Ecto neural progenitor cell (in vitro differentiated cells): ENCODE results near the gene KIF5A.
"Not testable (repeated sequence)": the region's sequence is repeated elsewhere in the genome, so short reads cannot be mapped to it uniquely, and the experiment has no call there.

ENCODE experiments used
- DNase-seq: peaks from one replicate; pipeline ENCODE4 v3.0.0-alpha.2; 2018; ENCODE audit warnings: low spot score

Gene KIF5A

GRCh38 chr12:57584690-57585089 is 34.8 kb downstream of the KIF5A start:
- DNase-seq: no peak

DNA sequence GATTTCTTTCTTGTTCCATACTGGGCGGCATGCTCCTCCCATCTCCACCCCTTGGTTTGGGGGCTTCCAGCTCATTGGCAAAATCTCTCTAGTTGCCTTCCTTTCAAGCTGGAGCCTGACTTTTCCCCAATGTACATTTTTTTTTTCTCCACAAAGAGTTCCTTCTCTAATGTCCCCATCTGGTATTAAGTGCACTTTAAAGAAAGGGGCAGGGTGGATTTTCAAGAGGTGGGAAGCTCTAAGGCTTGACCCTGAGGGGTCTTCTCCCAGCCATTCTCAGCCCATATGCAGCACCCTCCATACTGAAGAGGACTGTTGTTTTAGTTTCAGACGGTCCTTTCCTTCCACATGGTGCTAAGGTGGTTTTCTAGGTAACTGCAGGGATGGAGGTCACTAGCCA is 35.3 kb downstream of the KIF5A start:
- DNase-seq: no peak

DNA sequence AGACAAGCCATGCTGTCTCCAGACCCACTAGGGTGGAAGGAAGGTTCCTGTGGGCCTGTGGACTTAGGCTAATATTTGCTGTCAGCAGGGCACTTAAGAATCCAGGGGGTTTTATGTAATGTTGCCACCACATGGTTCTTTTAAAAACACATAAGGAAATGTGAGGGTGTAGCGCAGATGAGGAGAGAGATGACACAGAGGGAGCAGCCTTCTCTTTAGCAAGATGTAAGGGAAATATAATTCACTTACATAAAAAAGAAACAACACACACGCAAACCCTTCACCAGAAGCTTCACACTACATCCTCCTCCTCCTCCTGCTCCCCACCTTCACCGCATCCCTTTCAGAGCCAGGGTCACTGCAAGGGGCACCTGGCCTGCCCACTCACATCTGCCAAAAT is 36.3 kb downstream of the KIF5A start:
- DNase-seq: no peak

GRCh38 chr12:57586832-57587429 is 37.1 kb downstream of the KIF5A start:
- DNase-seq: no peak

GRCh38 chr12:57588951-57589610 is 39.2 kb downstream of the KIF5A start:
- not testable (repeated sequence) for DNase-seq

GRCh38 chr12:57590479-57590863 is 40.6 kb downstream of the KIF5A start:
- DNase-seq: no peak

DNA sequence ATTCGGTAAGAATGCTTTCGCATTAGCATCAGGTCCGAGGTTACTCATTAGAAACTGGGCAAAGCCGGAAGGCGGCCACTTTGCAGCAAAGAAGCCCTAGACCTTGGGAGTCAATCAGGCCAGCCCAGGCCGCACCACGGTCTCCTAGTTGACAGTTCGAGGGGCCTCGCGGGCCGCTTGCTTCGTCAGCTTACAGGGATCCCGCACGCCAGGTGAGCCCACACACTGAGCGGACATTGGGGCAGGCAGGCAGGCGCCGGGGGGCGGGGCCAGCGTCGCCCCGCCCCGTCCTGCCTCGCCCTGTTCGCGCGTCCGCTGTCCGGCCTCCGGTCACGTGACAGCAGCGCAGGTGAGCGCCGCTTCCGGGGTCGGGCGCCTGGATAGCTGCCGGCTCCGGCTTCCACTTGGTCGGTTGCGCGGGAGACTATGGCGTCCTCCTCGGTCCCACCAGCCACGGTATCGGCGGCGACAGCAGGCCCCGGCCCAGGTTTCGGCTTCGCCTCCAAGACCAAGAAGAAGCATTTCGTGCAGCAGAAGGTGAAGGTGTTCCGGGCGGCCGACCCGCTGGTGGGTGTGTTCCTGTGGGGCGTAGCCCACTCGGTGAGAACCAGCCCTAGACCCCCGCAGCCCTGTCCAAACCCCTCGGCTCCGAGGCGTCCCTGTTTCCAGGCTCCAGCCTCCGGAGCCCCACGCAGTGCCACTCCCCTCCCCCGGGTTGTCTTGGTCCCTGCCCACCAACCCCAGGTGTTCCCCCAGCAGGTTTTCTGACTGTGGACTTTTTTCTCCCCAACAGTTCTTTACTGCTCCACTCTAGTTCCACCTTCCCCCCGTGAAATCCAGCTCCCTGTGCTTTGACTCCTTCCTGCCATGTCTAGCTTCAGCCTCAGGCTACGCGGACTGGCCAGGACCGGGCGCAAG is 41.3 kb downstream of the KIF5A start, which contains the start of gene PIP4K2C:
Gene PIP4K2C (plus strand): TSS at position 329 of the 918 bp plus-strand sequence. CDS start 98 bp downstream, at position 427.
- peak; percentile 93 for DNase-seq

- DNase-seq: no peak
These were observed 42.0 kb downstream of the KIF5A start for GRCh38 chr12:57591782-57592325.

DNA sequence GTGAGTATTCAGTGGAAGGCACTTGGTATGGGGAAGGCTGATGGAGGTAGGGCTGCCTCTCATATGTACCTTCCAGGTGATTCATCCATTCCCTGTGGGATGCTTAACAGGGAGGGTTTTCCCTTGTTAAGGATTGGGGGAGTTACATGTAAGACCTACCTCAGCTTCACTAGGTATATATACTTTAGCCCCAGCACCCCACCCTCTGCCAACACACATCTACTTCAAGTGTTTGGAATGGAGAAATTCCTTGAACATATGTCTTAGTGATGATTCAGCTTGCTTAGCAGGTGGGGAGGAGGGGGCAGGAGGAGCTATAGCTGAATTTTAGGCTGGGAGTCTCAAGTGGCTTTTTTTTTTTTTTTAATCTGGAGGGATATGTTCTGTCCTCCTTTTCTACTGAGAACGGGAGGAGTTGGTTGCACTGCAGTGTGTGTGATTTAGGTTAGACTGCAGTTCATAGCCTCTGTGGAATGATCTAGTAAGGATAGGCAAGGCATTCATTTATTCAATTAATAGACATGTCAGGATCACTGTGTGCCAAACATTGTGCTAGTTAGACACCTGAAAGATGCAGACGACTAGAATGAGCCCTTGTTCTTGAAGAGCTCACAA is 42.8 kb downstream of the KIF5A start:
- DNase-seq: no peak

GRCh38 chr12:57593187-57593586 is 43.3 kb downstream of the KIF5A start:
- DNase-seq: no peak

GRCh38 chr12:57600395-57600794 is 50.6 kb downstream of the KIF5A start:
- DNase-seq: no peak

GRCh38 chr12:57602544-57602943 is 52.7 kb downstream of the KIF5A start:
- no peak for DNase-seq

DNA sequence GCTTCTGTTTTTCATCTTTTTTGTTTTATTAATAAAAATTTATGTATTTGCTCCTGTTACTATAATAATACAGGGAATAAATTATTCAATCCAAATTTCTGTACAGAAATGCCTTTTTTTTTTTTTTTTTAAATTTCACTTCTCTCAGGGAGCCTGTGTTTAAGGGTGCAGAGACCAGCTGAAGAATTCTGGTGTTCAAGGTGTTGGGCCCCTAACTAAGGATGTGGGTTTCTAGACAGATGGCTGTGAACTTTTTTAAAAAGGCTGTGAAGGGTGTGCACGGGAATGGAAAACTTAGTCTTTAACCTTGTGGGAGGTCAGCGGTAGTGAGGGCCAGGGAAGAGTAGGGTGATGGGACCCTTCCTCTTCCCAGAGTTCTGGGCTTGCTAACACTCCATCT is 53.5 kb downstream of the KIF5A start:
- DNase-seq: no peak

- DNase-seq: no peak
These were observed 54.1 kb downstream of the KIF5A start for GRCh38 chr12:57603815-57604453.

GRCh38 chr12:57604454-57604991 is 54.7 kb downstream of the KIF5A start, which contains the start of gene DTX3:
TSS of gene DTX3 (plus strand) at chr12:57604824. CDS start at chr12:57606518, 1,694 bp downstream.
- peak; percentile 84 for DNase-seq

GRCh38 chr12:57604992-57605810 is 55.4 kb downstream of the KIF5A start:
- no peak for DNase-seq

DNA sequence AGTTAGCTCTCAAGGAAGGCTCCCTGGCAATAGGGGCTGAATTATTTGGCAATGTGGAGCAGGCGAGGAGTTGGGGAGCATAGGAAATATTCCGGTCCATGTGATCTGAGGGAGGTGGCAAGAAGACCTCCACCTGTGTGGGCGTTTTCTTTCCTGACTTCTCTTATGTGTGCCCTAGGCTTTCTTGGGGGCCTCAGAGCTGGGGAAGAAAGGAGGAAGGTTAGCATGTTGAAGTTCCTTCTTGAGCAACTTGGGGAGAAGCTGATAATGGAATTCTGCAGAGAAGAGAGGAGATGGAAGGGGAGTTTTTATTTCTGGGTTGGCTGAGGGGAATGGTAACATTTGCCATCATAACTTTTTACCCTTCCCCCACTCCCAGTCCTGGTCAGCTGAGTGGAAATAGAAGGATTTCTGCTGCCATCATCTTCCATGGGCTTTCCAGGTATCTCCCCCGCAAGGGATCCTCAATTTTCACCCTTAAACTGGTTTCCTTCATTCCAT is 56.0 kb downstream of the KIF5A start:
- DNase-seq: no peak

DNA sequence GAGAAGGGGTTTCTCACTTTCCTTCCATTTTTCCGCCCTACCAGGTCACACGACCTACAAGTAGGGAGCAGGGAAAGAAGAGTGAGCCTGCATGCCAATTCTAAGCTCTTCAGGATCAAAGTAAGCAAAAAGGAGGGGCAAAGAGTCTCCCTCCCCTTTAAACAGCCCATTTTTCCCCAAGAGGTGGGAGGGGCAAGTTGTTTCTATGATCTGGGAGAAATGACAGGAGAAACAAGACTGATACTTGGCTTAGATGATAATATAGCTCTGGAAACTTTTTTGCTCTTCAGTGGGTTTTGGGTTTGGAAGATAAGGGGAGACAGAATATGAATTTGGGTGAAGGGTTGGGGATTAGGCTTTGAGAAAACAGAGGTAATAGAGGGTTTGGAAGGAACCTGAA is 56.6 kb downstream of the KIF5A start:
- DNase-seq: no peak

DNA sequence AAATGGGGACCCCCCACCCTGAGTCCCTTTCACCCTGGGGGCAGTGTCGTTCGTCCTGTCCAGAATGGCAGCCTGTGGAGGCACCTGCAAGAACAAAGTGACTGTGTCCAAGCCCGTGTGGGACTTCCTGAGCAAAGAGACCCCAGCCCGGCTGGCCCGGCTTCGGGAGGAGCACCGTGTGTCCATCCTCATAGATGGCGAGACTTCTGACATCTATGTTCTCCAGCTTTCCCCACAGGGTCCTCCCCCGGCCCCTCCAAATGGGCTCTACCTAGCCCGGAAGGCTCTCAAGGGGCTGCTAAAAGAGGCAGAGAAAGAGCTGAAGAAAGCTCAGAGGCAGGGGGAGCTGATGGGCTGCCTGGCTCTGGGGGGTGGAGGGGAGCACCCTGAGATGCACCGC is 57.0 kb downstream of the KIF5A start:
- DNase-seq: no peak
